Measurements from ENCODE around the gene CD58.

DNA sequence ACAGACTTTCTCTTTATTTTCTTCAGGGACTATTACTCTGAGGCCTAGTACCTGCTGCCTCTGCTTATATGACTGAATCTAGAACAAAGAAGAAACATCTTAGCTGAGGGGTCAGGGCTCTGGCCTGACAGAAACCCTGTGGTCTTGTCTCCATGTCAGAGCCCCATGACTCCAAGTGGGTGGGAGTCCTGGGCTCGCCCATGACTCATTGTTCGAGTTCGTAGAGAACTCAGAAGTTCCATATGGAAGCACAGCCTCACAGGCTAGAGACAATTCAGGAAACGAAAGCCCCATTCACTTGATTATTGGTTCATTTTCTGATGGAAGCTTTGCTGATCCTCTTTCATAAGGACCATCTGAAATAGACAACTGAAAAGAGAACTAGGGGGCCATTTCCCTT lies 73.2 kb downstream of the CD58 start:
- no peak for TF ChIP-seq CTCF (IDR thresholded peaks at IDR 0.05)
- no peak for TF ChIP-seq POLR2A (IDR thresholded peaks at IDR 0.05)
- no peak for TF ChIP-seq EP300 (IDR thresholded peaks at IDR 0.05; ENCODE audit: low read depth)

Data from transverse colon (tissue), 3 donors.